Thoracic aorta (tissue), 2 donors: ENCODE results near the gene CDH11. TPM values are rescaled to one million over a fixed set of nuclear protein-coding genes. Genes with fewer than 3 reads are reported as not detected.

Experiments
- ATAC-seq: fragments of 150-250 bp; one replicate; pipeline ENCODE4 v1.8.0; 2017; ENCODE audit warnings: low read depth; ENCODE audit not compliant: insufficient number of reproducible peaks, low FRiP score
- DNase-seq: peaks from one replicate; pipeline ENCODE4 v3.0.0-alpha.2; 2020; ENCODE audit warnings: low spot score
- H3K27ac ChIP-seq, 2 donors: fragments of 200-600 bp; sonication (generic); 1 replicate in 1 of 2; 2 replicates in 1 of 2; pipeline ENCODE4 v1.5.1; 2016; ENCODE audit warnings: mild to moderate bottlenecking in 2 of 2, moderate library complexity in 2 of 2
- H3K27me3 ChIP-seq: fragments of 200-600 bp; sonication (generic); replicated peaks from 2 replicates; pipeline ENCODE4 v1.6.0; 2016; ENCODE audit warnings: mild to moderate bottlenecking; ENCODE audit not compliant: insufficient read depth
- H3K36me3 ChIP-seq: fragments of 200-600 bp; sonication (generic); one replicate; pipeline ENCODE4 v1.5.1; 2016
- H3K4me1 ChIP-seq, 2 donors: fragments of 200-600 bp; sonication (generic); 1 replicate in 1 of 2; 2 replicates in 1 of 2; pipeline versions ENCODE4 v1.5.1 to v1.6.0; 2016; ENCODE audit warnings: low read depth in 2 of 2, mild to moderate bottlenecking in 1 of 2; ENCODE audit not compliant: control insufficient read depth in 1 of 2
- H3K4me3 ChIP-seq: fragments of 200-600 bp; sonication (generic); 2 replicates; pipeline ENCODE4 v1.5.1; 2016; ENCODE audit warnings: mild to moderate bottlenecking
- H3K9me3 ChIP-seq: fragments of 200-600 bp; sonication (generic); 2 replicates; pipeline ENCODE4 v1.5.1; 2016
- CTCF ChIP-seq: fragments of 200-600 bp; sonication (generic); IDR thresholded peaks from one replicate; pipeline ENCODE4 v1.5.1; 2019; ENCODE audit warnings: antibody characterized with exemption
- total RNA-seq, 2 donors: library from RNA; depleted of rRNA; stranded (reverse); fragments of >200 nt; gene quantifications; one replicate each; pipeline versions ENCODE4 v1.1.0 to v1.2.3, GENCODE V29; 2016

Gene CDH11
- total RNA-seq, 2 donors from 2014 or later: 191 to 354 TPM

- Histone ChIP-seq H3K27ac (peak overlapping the region; percentile 65 to 80), H3K9me3 (no peaks in the 10 kb centered on the region), H3K4me1 (peaks cover 14 to 27% of the 10 kb centered on the region in 2 donors), H3K27me3 (no peaks in the 10 kb centered on the region), H3K4me3 (peak overlapping the region; percentile 58), H3K36me3 (no peaks in the 10 kb centered on the region)
- ATAC-seq: peak; percentile 77
- no peak for TF ChIP-seq CTCF
- peak; percentile 51 for DNase-seq
Observed at GRCh38 chr16:65070831-65071432, 50.9 kb downstream of the CDH11 start.

- H3K27ac ChIP-seq: no peak overlapping the region
- no peak for TF ChIP-seq CTCF
- no peak for DNase-seq
- no peak for ATAC-seq
- no peaks in the 10 kb centered on the region for H3K9me3 ChIP-seq
- H3K4me1 ChIP-seq: peaks cover 14 to 27% of the 10 kb centered on the region in 2 donors
- no peak overlapping the region for H3K4me3 ChIP-seq
- no peaks in the 10 kb centered on the region for H3K27me3 ChIP-seq
- H3K36me3 ChIP-seq: no peaks in the 10 kb centered on the region
Observed at GRCh38 chr16:65069766-65070165, 52.1 kb downstream of the CDH11 start.

GRCh38 chr16:65069065-65069464 lies 52.8 kb downstream of the CDH11 start:
- peaks cover 14 to 27% of the 10 kb centered on the region in 2 donors for H3K4me1 ChIP-seq
- no peak overlapping the region for H3K27ac ChIP-seq
- DNase-seq: no peak
- H3K27me3 ChIP-seq: no peaks in the 10 kb centered on the region
- H3K4me3 ChIP-seq: no peak overlapping the region
- no peaks in the 10 kb centered on the region for H3K36me3 ChIP-seq
- no peak for ATAC-seq
- H3K9me3 ChIP-seq: no peaks in the 10 kb centered on the region
- no peak for TF ChIP-seq CTCF

- Histone ChIP-seq H3K27me3 (no peaks in the 10 kb centered on the region), H3K9me3 (no peaks in the 10 kb centered on the region), H3K4me1 (peaks cover 14 to 27% of the 10 kb centered on the region in 2 donors), H3K27ac (no peak overlapping the region), H3K36me3 (no peaks in the 10 kb centered on the region), H3K4me3 (no peak overlapping the region)
- ATAC-seq (no peak), DNase-seq (no peak)
- no peak for TF ChIP-seq CTCF
Observed at GRCh38 chr16:65068151-65068740, 53.6 kb downstream of the CDH11 start.

- H3K27ac ChIP-seq: no peak overlapping the region
Observed at GRCh38 chr16:65066651-65067050, 55.2 kb downstream of the CDH11 start.

More at GRCh38 chr16:65066651-65067050, 55.2 kb downstream of the CDH11 start:
- no peaks in the 10 kb centered on the region for H3K27me3 ChIP-seq
- no peak for TF ChIP-seq CTCF
- no peak for ATAC-seq
- no peaks in the 10 kb centered on the region for H3K36me3 ChIP-seq
- H3K9me3 ChIP-seq: no peaks in the 10 kb centered on the region
- peaks cover 6 to 20% of the 10 kb centered on the region in 2 donors for H3K4me1 ChIP-seq
- no peak overlapping the region for H3K4me3 ChIP-seq
- DNase-seq: no peak
